GM12878 (cell line): Measurements from ENCODE around the gene KRCC1.

Source experiments
- ATF2 ChIP-seq: IDR thresholded peaks from 2 replicates; pipeline ENCODE4 v1.6.1; 2012; ENCODE audit warnings: low read length, inconsistent platforms
- CBX5 ChIP-seq: sonication (generic); IDR thresholded peaks from 2 replicates; pipeline ENCODE4 v1.6.1; 2016; ENCODE audit warnings: low read depth, moderate library complexity, mild to moderate bottlenecking, inconsistent platforms
- CTCF ChIP-seq, 3 experiments: IDR thresholded peaks in 2 of 3; conservative IDR thresholded peaks in 1 of 3; 2 replicates each; pipeline ENCODE4 v1.5.1; 2011; ENCODE audit warnings: low read depth in 3 of 3, low read length in 3 of 3, mild to moderate bottlenecking in 3 of 3, control low read depth in 2 of 3, moderate library complexity in 2 of 3, inconsistent platforms in 1 of 3, mixed read lengths in 1 of 3; ENCODE audit not compliant: control insufficient read depth in 2 of 3, insufficient read depth in 1 of 3; ENCODE audit errors: extremely low read depth in 1 of 3
- EZH2 ChIP-seq: IDR thresholded peaks from 2 replicates; pipeline ENCODE4 v1.6.1; 2012; ENCODE audit warnings: low read depth, mild to moderate bottlenecking, control low read depth, inconsistent platforms, low read length, borderline replicate concordance; ENCODE audit not compliant: control insufficient read depth
- HDAC6 ChIP-seq: fragments of 200-600 bp; sonication (generic); IDR thresholded peaks from one replicate; pipeline ENCODE4 v1.8.0; 2017; ENCODE audit warnings: antibody characterized with exemption; ENCODE audit not compliant: unreplicated experiment
- JUNB ChIP-seq: IDR thresholded peaks from 2 replicates; pipeline ENCODE4 v1.6.1; 2016; ENCODE audit warnings: antibody characterized with exemption, mild to moderate bottlenecking
- MAX ChIP-seq: IDR thresholded peaks from 2 replicates; pipeline ENCODE4 v1.6.1; 2012; ENCODE audit warnings: low read depth, low read length, improper control_type of control experiment
- MYC ChIP-seq: IDR thresholded peaks from 2 replicates; pipeline ENCODE4 v1.6.1; 2011; ENCODE audit warnings: mild to moderate bottlenecking, low read length, moderate library complexity, inconsistent platforms; ENCODE audit not compliant: insufficient read depth, insufficient replicate concordance, insufficient read length, severe bottlenecking
- POLR2A ChIP-seq: IDR thresholded peaks from 2 replicates; pipeline ENCODE4 v1.6.1; 2011; ENCODE audit warnings: low read depth, mild to moderate bottlenecking, low read length
- RAD21 ChIP-seq: IDR thresholded peaks from 2 replicates; pipeline ENCODE4 v1.6.1; 2011; ENCODE audit warnings: mild to moderate bottlenecking, low read depth, low read length, moderate library complexity; ENCODE audit not compliant: insufficient read depth
- REST ChIP-seq: IDR thresholded peaks from 2 replicates; pipeline ENCODE4 v1.6.1; 2012; ENCODE audit warnings: mild to moderate bottlenecking, low read depth, low read length

GRCh38 chr2:88095022-88095421 lies 39.4 kb upstream of the KRCC1 start:
- TF ChIP-seq CTCF (IDR thresholded peaks at IDR 0.05 in 2 of 3, conservative IDR thresholded peaks at IDR 0.05 in 1 of 3; ENCODE audit: control insufficient read depth in 2 of 3, extremely low read depth in 1 of 3, insufficient read depth in 1 of 3, low read depth in 3 of 3, low read length in 3 of 3) (no peak), MYC (no peak), POLR2A (no peak), CBX5 (no peak), REST (no peak), JUNB (no peak), HDAC6 (no peak), RAD21 (no peak), ATF2 (no peak), EZH2 (no peak), MAX (no peak)
